HCT116 (cell line): ENCODE measurements around the gene GAL3ST3. TPM values are rescaled to one million over a fixed set of nuclear protein-coding genes. Genes with fewer than 3 reads are reported as not detected.

Source experiments
- ATAC-seq: fragments of 200-7000 bp; cut with Tn5 transposase; 2 replicates; pipeline ENCODE4 v1.9.1; 2020; ENCODE audit warnings: mild to moderate bottlenecking, moderate library complexity
- BruUV-seq: library from RNA; stranded (reverse); fragments of 400-500 nt; replicated peaks from 2 replicates; lab custom pipeline; 2021; lab: Mats Ljungman, UMichigan
- CTCF ChIA-PET: fragments of 300-600 bp; sonication (Branson Sonifier 250); formaldehyde crosslinking; loops from one replicate; lab custom pipeline; 2021; ENCODE audit warnings: antibody characterized with exemption; lab: Charles Lee
- POLR2A ChIA-PET: fragments of 300-600, 350-600 bp; sonication (Branson Sonifier 250); formaldehyde crosslinking; loops from one replicate; lab custom pipeline; 2021; ENCODE audit warnings: antibody characterized with exemption; lab: Charles Lee
- RAD21 ChIA-PET, 2 experiments: fragments of 300-600 bp; sonication (Branson Sonifier 250); formaldehyde crosslinking; loops; one replicate each; lab custom pipeline; 2023; ENCODE audit warnings: low total read pairs in 2 of 2; ENCODE audit not compliant: uncharacterized antibody in 2 of 2, unreplicated experiment in 2 of 2, low non-redundant PET in 1 of 2; lab: Charles Lee
- DNase-seq: peaks from one replicate; pipeline ENCODE4 v3.0.0-alpha.2; 2010; ENCODE audit warnings: low read depth, low spot score
- H2AFZ ChIP-seq: fragments of 200-600 bp; shearing (Covaris generic), sonication (generic); 2 replicates; pipeline ENCODE4 v1.6.1; 2017; ENCODE audit warnings: low read depth, mixed run types, mixed read lengths, antibody characterized with exemption, low read length; ENCODE audit not compliant: poor library complexity, severe bottlenecking
- H3K27ac ChIP-seq: 2 replicates; pipeline ENCODE4 v1.5.1; 2012; ENCODE audit warnings: low read depth, low read length
- H3K27me3 ChIP-seq: fragments of 200-600 bp; sonication (generic); 2 replicates; pipeline ENCODE4 v1.6.1; 2016; ENCODE audit warnings: mixed run types, low read length, mixed read lengths; ENCODE audit not compliant: insufficient read depth
- H3K36me3 ChIP-seq, 2 experiments: fragments of 200-500 bp in 1 of 2; fragments of 200-600 bp in 1 of 2; sonication (Bioruptor generic) in 1 of 2; sonication (generic) in 1 of 2; 2 replicates each; pipeline versions ENCODE4 v1.5.1 to v1.6.1; 2014 to 2016; ENCODE audit warnings: low read length in 2 of 2, inconsistent platforms in 1 of 2, mixed read lengths in 1 of 2, mixed run types in 1 of 2; ENCODE audit not compliant: insufficient read depth in 2 of 2, control insufficient read depth in 1 of 2
- H3K4me1 ChIP-seq, 2 experiments: fragments of 200-600 bp in 1 of 2; sonication (generic) in 1 of 2; 2 replicates each; pipeline versions ENCODE4 v1.5.1 to v1.6.1; 2012 to 2017; ENCODE audit warnings: low read length in 2 of 2, inconsistent platforms in 1 of 2, mild to moderate bottlenecking in 1 of 2, mixed read lengths in 1 of 2, mixed run types in 1 of 2, moderate library complexity in 1 of 2; ENCODE audit not compliant: insufficient read depth in 2 of 2, control insufficient read depth in 1 of 2
- H3K4me2 ChIP-seq: fragments of 200-600 bp; sonication (generic); 2 replicates; pipeline ENCODE4 v1.6.1; 2017; ENCODE audit warnings: mixed run types, low read length, mixed read lengths
- H3K4me3 ChIP-seq, 2 experiments: fragments of 200-600 bp in 1 of 2; sonication (generic) in 1 of 2; replicated peaks in 1 of 2; 2 replicates each; pipeline ENCODE4 v1.5.1; 2011 to 2016; ENCODE audit warnings: low read length in 2 of 2, control low read depth in 1 of 2, low read depth in 1 of 2, mild to moderate bottlenecking in 1 of 2, mixed read lengths in 1 of 2, mixed run types in 1 of 2
- H3K79me2 ChIP-seq: fragments of 200-600 bp; sonication (generic); 2 replicates; pipeline ENCODE4 v1.6.1; 2017; ENCODE audit warnings: mild to moderate bottlenecking, mixed run types, low read length, moderate library complexity, mixed read lengths; ENCODE audit not compliant: insufficient read depth
- H3K9ac ChIP-seq: fragments of 200-600 bp; sonication (generic); 2 replicates; pipeline ENCODE4 v1.6.1; 2016; ENCODE audit warnings: low read length, mixed read lengths
- H3K9me2 ChIP-seq: fragments of 200-600 bp; sonication (generic), shearing (Covaris generic); 2 replicates; pipeline ENCODE4 v1.6.1; 2017; ENCODE audit warnings: mixed run types, mild to moderate bottlenecking, moderate library complexity; ENCODE audit not compliant: insufficient read depth
- H3K9me3 ChIP-seq, 2 experiments: fragments of 200-500 bp in 1 of 2; fragments of 200-600 bp in 1 of 2; sonication (Bioruptor generic) in 1 of 2; sonication (generic) in 1 of 2; 2 replicates each; pipeline ENCODE4 v1.6.1; 2014 to 2017; ENCODE audit warnings: low read length in 2 of 2, mixed read lengths in 2 of 2, inconsistent platforms in 1 of 2, low read depth in 1 of 2, mild to moderate bottlenecking in 1 of 2, mixed run types in 1 of 2, moderate library complexity in 1 of 2; ENCODE audit not compliant: control insufficient read depth in 1 of 2, insufficient read depth in 1 of 2
- H4K20me1 ChIP-seq: fragments of 200-600 bp; sonication (generic), shearing (Covaris generic); 2 replicates; pipeline ENCODE4 v1.6.1; 2017; ENCODE audit warnings: mixed run types, mild to moderate bottlenecking, moderate library complexity; ENCODE audit not compliant: insufficient read depth
- CBX3 ChIP-seq: IDR thresholded peaks from 2 replicates; pipeline ENCODE4 v1.6.1; 2012; ENCODE audit warnings: low read depth
- CEBPB ChIP-seq: IDR thresholded peaks from 2 replicates; pipeline ENCODE4 v1.6.1; 2012; ENCODE audit warnings: low read depth
- EGR1 ChIP-seq: IDR thresholded peaks from 2 replicates; pipeline ENCODE4 v1.6.1; 2012; ENCODE audit warnings: low read depth
- EZH2 ChIP-seq: fragments of 200-600 bp; sonication (generic); IDR thresholded peaks from 2 replicates; pipeline ENCODE4 v1.6.1; 2017; ENCODE audit warnings: antibody characterized with exemption, mixed run types
- EZH2phosphoT487 ChIP-seq: fragments of 200-600 bp; IDR thresholded peaks from 2 replicates; pipeline ENCODE4 v1.6.1; 2018; ENCODE audit warnings: antibody characterized with exemption, borderline replicate concordance
- POLR2AphosphoS5 ChIP-seq: IDR thresholded peaks from 2 replicates; pipeline ENCODE4 v1.6.1; 2011; ENCODE audit warnings: mild to moderate bottlenecking, low read depth, low read length, moderate library complexity
- SIN3A ChIP-seq: IDR thresholded peaks from 2 replicates; pipeline ENCODE4 v1.6.1; 2012; ENCODE audit warnings: low read depth
- SRF ChIP-seq: IDR thresholded peaks from 2 replicates; pipeline ENCODE4 v1.6.1; 2012; ENCODE audit warnings: low read depth
- YY1 ChIP-seq: IDR thresholded peaks from 2 replicates; pipeline ENCODE4 v1.6.1; 2011; ENCODE audit warnings: low read length, low read depth, moderate library complexity, mild to moderate bottlenecking; ENCODE audit not compliant: insufficient replicate concordance; ENCODE audit errors: extremely low read depth
- ZFX ChIP-seq: fragments of 450-650 bp; IDR thresholded peaks from 2 replicates; pipeline ENCODE4 v1.6.1; 2017
- ZNF274 ChIP-seq: fragments of 200-500 bp; sonication (Bioruptor generic); IDR thresholded peaks from 2 replicates; pipeline ENCODE4 v1.6.1; 2014; ENCODE audit warnings: mild to moderate bottlenecking, low read depth, low read length, inconsistent platforms
- intact Hi-C: fragments of 100-400 bp; cut with micrococcal nuclease; formaldehyde crosslinking; loops from 2 replicates; pipeline ENCODE4 v1.10.0; 2022
- total RNA-seq: library from RNA; stranded (reverse); gene quantifications from one replicate; pipeline ENCODE4 v1.2.1, GENCODE V29; 2021; ENCODE audit not compliant: unreplicated experiment
- TF ChIP-seq, protein P1 (sequence below): IDR thresholded peaks from 2 replicates; pipeline ENCODE4 v1.6.1; 2012; ENCODE audit warnings: low read depth
- TF ChIP-seq, protein P2 (sequence below): IDR thresholded peaks from 2 replicates; pipeline ENCODE4 v1.6.1; 2011; ENCODE audit warnings: mild to moderate bottlenecking, low read length, moderate library complexity; ENCODE audit not compliant: insufficient replicate concordance; ENCODE audit errors: extremely low read depth
- TF ChIP-seq, protein P3 (sequence below), 3 experiments: fragments of 200-600 bp in 1 of 3; sonication (generic) in 1 of 3; IDR thresholded peaks in 2 of 3; conservative IDR thresholded peaks in 1 of 3; 2 replicates each; pipeline ENCODE4 v1.5.1; 2012 to 2017; ENCODE audit warnings: low read depth in 2 of 3, low read length in 2 of 3, antibody characterized with exemption in 1 of 3, borderline replicate concordance in 1 of 3, control low read depth in 1 of 3, mild to moderate bottlenecking in 1 of 3, mixed read lengths in 1 of 3, mixed run types in 1 of 3, moderate library complexity in 1 of 3; ENCODE audit not compliant: insufficient read depth in 1 of 3

GAL3ST3 gene
- total RNA-seq, 1 experiment from 2014 or later: not detected

DNA sequence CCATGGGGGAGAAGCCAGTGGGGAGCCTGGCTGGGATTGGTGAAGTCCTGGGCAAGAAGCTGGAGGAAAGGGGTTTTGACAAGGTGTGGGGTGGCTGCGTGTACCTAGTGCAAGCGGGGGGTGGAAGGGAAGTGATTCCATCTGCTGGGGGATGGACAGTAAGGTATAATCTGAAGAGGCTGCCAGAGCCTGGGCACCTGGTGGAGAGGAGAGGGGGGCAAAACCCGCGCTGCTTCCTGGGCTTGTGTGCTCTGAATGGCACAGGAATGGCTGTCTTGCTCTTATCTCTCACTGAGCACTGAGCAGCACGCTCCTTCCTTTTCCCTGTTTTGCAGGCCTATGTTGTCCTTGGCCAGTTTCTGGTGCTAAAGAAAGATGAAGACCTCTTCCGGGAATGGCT is 45.7 kb downstream of the GAL3ST3 start:
- H3K79me2 ChIP-seq: peaks cover 59% of the 10 kb centered on the region
- ChIA-PET CTCF (interaction anchor here (1.4 to 1.5 kb wide), 2 partner anchors 19 to 48 kb away, joined by 6 to 8 read pairs; partner anchors contain the start of gene SF3B2), POLR2A (interaction anchor here (1.3 to 1.6 kb wide), 3 partner anchors 9 to 144 kb away, joined by 3 to 17 read pairs (median 7); partner anchors contain the start of genes CST6, MUS81 and SF3B2), RAD21 (no interaction called here)
- peaks cover 22 to 49% of the 10 kb centered on the region in 2 experiments for H3K4me1 ChIP-seq
- ATAC-seq: no peak
- BruUV-seq: no TSS peak
- no peaks in the 10 kb centered on the region for H3K9me3 ChIP-seq
- H2AFZ ChIP-seq: no peak overlapping the region
- H3K9me2 ChIP-seq: no peaks in the 10 kb centered on the region
- H3K4me2 ChIP-seq: peak overlapping the region; percentile 85
- DNase-seq: no peak
- H3K4me3 ChIP-seq: peak overlapping the region; percentile 98 to 100
- TF ChIP-seq EGR1 (no peak), CEBPB (no peak), ZNF274 (no peak), EZH2 (no peak), SRF (no peak), POLR2AphosphoS5 (no peak), CBX3 (no peak), EZH2phosphoT487 (no peak), SIN3A (no peak), YY1 (no peak), ZFX (no peak)
- TF ChIP-seq, protein P1, sequence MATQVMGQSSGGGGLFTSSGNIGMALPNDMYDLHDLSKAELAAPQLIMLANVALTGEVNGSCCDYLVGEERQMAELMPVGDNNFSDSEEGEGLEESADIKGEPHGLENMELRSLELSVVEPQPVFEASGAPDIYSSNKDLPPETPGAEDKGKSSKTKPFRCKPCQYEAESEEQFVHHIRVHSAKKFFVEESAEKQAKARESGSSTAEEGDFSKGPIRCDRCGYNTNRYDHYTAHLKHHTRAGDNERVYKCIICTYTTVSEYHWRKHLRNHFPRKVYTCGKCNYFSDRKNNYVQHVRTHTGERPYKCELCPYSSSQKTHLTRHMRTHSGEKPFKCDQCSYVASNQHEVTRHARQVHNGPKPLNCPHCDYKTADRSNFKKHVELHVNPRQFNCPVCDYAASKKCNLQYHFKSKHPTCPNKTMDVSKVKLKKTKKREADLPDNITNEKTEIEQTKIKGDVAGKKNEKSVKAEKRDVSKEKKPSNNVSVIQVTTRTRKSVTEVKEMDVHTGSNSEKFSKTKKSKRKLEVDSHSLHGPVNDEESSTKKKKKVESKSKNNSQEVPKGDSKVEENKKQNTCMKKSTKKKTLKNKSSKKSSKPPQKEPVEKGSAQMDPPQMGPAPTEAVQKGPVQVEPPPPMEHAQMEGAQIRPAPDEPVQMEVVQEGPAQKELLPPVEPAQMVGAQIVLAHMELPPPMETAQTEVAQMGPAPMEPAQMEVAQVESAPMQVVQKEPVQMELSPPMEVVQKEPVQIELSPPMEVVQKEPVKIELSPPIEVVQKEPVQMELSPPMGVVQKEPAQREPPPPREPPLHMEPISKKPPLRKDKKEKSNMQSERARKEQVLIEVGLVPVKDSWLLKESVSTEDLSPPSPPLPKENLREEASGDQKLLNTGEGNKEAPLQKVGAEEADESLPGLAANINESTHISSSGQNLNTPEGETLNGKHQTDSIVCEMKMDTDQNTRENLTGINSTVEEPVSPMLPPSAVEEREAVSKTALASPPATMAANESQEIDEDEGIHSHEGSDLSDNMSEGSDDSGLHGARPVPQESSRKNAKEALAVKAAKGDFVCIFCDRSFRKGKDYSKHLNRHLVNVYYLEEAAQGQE: no peak
- TF ChIP-seq, protein P2, sequence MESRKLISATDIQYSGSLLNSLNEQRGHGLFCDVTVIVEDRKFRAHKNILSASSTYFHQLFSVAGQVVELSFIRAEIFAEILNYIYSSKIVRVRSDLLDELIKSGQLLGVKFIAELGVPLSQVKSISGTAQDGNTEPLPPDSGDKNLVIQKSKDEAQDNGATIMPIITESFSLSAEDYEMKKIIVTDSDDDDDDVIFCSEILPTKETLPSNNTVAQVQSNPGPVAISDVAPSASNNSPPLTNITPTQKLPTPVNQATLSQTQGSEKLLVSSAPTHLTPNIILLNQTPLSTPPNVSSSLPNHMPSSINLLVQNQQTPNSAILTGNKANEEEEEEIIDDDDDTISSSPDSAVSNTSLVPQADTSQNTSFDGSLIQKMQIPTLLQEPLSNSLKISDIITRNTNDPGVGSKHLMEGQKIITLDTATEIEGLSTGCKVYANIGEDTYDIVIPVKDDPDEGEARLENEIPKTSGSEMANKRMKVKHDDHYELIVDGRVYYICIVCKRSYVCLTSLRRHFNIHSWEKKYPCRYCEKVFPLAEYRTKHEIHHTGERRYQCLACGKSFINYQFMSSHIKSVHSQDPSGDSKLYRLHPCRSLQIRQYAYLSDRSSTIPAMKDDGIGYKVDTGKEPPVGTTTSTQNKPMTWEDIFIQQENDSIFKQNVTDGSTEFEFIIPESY: no peak
- TF ChIP-seq, protein P3, sequence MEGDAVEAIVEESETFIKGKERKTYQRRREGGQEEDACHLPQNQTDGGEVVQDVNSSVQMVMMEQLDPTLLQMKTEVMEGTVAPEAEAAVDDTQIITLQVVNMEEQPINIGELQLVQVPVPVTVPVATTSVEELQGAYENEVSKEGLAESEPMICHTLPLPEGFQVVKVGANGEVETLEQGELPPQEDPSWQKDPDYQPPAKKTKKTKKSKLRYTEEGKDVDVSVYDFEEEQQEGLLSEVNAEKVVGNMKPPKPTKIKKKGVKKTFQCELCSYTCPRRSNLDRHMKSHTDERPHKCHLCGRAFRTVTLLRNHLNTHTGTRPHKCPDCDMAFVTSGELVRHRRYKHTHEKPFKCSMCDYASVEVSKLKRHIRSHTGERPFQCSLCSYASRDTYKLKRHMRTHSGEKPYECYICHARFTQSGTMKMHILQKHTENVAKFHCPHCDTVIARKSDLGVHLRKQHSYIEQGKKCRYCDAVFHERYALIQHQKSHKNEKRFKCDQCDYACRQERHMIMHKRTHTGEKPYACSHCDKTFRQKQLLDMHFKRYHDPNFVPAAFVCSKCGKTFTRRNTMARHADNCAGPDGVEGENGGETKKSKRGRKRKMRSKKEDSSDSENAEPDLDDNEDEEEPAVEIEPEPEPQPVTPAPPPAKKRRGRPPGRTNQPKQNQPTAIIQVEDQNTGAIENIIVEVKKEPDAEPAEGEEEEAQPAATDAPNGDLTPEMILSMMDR (IDR thresholded peaks at IDR 0.05 in 2 of 3, conservative IDR thresholded peaks at IDR 0.05 in 1 of 3; ENCODE audit: borderline replicate concordance in 1 of 3, insufficient read depth in 1 of 3, low read depth in 2 of 3, low read length in 2 of 3): no peak
- H3K36me3 ChIP-seq: peaks cover 25 to 45% of the 10 kb centered on the region in 2 experiments
- intact Hi-C loops: no loop called here
- H3K27me3 ChIP-seq: no peaks in the 10 kb centered on the region
- H3K9ac ChIP-seq: peak overlapping the region; percentile 93
- peak overlapping the region; percentile 87 for H3K27ac ChIP-seq
- H4K20me1 ChIP-seq: no peaks in the 10 kb centered on the region; the same call in 1 of the 2 replicates
